A673 (cell line): ENCODE results near the gene ACSF3.

Source experiments
- EZH2 ChIP-seq: fragments of 200-600 bp; sonication (generic); IDR thresholded peaks from 2 replicates; pipeline ENCODE4 v1.6.1; 2017; ENCODE audit warnings: borderline replicate concordance, low read depth, mild to moderate bottlenecking, mixed read lengths, antibody characterized with exemption, low read length; ENCODE audit not compliant: poor library complexity, severe bottlenecking
- TF ChIP-seq, protein P1 (sequence below): fragments of 300-800, 200-600 bp; sonication (generic); conservative IDR thresholded peaks from 2 replicates; pipeline ENCODE4 v1.5.1; 2017; ENCODE audit warnings: low read depth, mild to moderate bottlenecking, antibody characterized with exemption, low read length, moderate library complexity, mixed read lengths

DNA sequence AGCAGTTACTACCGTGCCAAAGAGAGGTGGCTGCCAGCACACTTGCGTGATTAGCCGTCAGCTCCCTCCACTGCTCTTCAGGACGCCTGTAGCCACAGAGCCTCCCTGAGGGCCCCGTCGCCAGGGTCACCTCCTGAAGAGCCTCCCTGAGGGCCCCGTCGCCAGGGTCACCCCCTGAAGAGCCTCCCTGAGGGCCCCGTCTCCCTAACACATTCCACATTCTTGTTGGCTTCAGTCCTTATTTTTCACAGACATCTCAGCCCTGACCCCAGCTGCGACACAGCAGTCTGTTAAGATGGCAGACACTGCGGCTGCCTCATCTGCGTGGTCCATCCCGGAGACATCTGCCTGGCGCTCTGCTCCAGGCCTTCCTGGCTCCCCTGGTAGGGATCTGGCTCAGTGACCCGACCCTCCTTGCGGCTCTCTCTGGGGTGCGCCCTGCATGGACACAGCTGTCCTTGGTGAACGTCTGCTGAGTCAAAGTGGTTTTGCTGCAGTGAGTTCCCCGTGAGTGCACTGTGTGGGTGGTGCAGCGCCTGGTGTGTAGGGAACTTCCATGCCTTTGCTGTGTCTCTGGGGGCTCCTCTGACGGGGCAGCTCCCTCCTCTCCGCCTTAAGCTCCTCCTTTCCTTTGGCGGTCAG lies 11.4 kb downstream of the ACSF3 start:
- TF ChIP-seq, protein P1, sequence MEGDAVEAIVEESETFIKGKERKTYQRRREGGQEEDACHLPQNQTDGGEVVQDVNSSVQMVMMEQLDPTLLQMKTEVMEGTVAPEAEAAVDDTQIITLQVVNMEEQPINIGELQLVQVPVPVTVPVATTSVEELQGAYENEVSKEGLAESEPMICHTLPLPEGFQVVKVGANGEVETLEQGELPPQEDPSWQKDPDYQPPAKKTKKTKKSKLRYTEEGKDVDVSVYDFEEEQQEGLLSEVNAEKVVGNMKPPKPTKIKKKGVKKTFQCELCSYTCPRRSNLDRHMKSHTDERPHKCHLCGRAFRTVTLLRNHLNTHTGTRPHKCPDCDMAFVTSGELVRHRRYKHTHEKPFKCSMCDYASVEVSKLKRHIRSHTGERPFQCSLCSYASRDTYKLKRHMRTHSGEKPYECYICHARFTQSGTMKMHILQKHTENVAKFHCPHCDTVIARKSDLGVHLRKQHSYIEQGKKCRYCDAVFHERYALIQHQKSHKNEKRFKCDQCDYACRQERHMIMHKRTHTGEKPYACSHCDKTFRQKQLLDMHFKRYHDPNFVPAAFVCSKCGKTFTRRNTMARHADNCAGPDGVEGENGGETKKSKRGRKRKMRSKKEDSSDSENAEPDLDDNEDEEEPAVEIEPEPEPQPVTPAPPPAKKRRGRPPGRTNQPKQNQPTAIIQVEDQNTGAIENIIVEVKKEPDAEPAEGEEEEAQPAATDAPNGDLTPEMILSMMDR = no peak
- TF ChIP-seq EZH2 = no peak
